ENCODE results near the gene RCSD1. TPM values are rescaled to one million over a fixed set of nuclear protein-coding genes. Genes with fewer than 3 reads are reported as not detected.

The RCSD1 gene
- total RNA-seq, 1 experiment from 2014 or later, result 0.50 TPM

GRCh38 chr1:167661527-167662426 is 31.7 kb downstream of the RCSD1 start:
- DNase-seq (ENCODE audit: low spot score) (no peak), ATAC-seq (no peak)
- TF ChIP-seq ZNF219 (CRISPR knock-in tag; IDR thresholded peaks at IDR 0.05; ENCODE audit: borderline replicate concordance), result no peak
- no peak for TF ChIP-seq RORB (CRISPR knock-in tag; IDR thresholded peaks at IDR 0.05)
- no peak for TF ChIP-seq CBFB (CRISPR knock-in tag; IDR thresholded peaks at IDR 0.05; ENCODE audit: low read depth)
- no peak for TF ChIP-seq ATF6 (CRISPR knock-in tag; IDR thresholded peaks at IDR 0.05)
- no peak for TF ChIP-seq ZNF671 (CRISPR knock-in tag; IDR thresholded peaks at IDR 0.05)
- no peak for TF ChIP-seq MLX (CRISPR knock-in tag; IDR thresholded peaks at IDR 0.05)
- no peak for TF ChIP-seq ESRRA (CRISPR knock-in tag; IDR thresholded peaks at IDR 0.05; ENCODE audit: borderline replicate concordance)
- no peak for TF ChIP-seq ZNF532 (CRISPR knock-in tag; IDR thresholded peaks at IDR 0.05; ENCODE audit: borderline replicate concordance)
- no peak for TF ChIP-seq NR3C1 (CRISPR knock-in tag; conservative IDR thresholded peaks at IDR 0.05; ENCODE audit: low read depth)
- no peak for TF ChIP-seq HMGA2 (CRISPR knock-in tag; IDR thresholded peaks at IDR 0.05)
- no peak for TF ChIP-seq GTF2I (CRISPR knock-in tag; conservative IDR thresholded peaks at IDR 0.05)
- no peak for TF ChIP-seq IRF1 (CRISPR knock-in tag; IDR thresholded peaks at IDR 0.05)
- no peak for TF ChIP-seq FOXK1 (CRISPR knock-in tag; IDR thresholded peaks at IDR 0.05)
- TF ChIP-seq ETV6 (CRISPR knock-in tag; IDR thresholded peaks at IDR 0.05), result no peak
- TF ChIP-seq ZNF263 (CRISPR knock-in tag; IDR thresholded peaks at IDR 0.05; ENCODE audit: low read depth), result no peak
- TF ChIP-seq GABPB1 (CRISPR knock-in tag; IDR thresholded peaks at IDR 0.05), result no peak
- ChIA-PET POLR2A (no interaction called here), CTCF (interaction anchor here (3.3 kb wide), 1 partner anchor 26 kb away, joined by 10 read pairs; no protein-coding TSS in a partner anchor)
- peaks cover 3% of the 10 kb centered on the region; the same call in 1 of the 2 replicates for H3K27me3 Mint-ChIP-seq (ENCODE audit: low read depth)
- no peak overlapping the region for H3K4me3 Mint-ChIP-seq
- H3K27ac Mint-ChIP-seq, result no peak overlapping the region
- no peaks in the 10 kb centered on the region for H3K9me3 Mint-ChIP-seq
- no peaks in the 10 kb centered on the region for H3K36me3 Mint-ChIP-seq
- peaks cover 6% of the 10 kb centered on the region; the same call in 1 of the 2 replicates for H3K4me1 Mint-ChIP-seq

Measured in WTC11 (cell line).